Lower leg skin (tissue), 3 donors: ENCODE measurements around the gene TMSB10.

Source experiments
- CTCF ChIP-seq, 3 donors: fragments of 450-650 bp; IDR thresholded peaks; one replicate each; pipeline ENCODE4 v1.5.1; 2016; ENCODE audit warnings: antibody characterized with exemption in 3 of 3, mild to moderate bottlenecking in 3 of 3, moderate library complexity in 2 of 3
- POLR2A ChIP-seq, 2 donors: fragments of 450-650 bp; IDR thresholded peaks; one replicate each; pipeline ENCODE4 v1.6.1; 2016 to 2017; ENCODE audit warnings: antibody characterized with exemption in 2 of 2, mild to moderate bottlenecking in 1 of 2, moderate library complexity in 1 of 2

- TF ChIP-seq POLR2A (IDR thresholded peaks at IDR 0.05) (no peak), CTCF (IDR thresholded peaks at IDR 0.05) (no peak)
Measured at GRCh38 chr2:84880645-84881521, 24.6 kb upstream of the TMSB10 start, which contains the start of gene TRABD2A.
